NCI-H187 treated with DMSO at 0.1 percent for 48 hours (cell line): ENCODE data around the gene PCYOX1L.

ENCODE experiments used
- DNase-seq: peaks from one replicate; lab custom pipeline; 2025; lab: John Stamatoyannopoulos, UW

Gene PCYOX1L, protein sequence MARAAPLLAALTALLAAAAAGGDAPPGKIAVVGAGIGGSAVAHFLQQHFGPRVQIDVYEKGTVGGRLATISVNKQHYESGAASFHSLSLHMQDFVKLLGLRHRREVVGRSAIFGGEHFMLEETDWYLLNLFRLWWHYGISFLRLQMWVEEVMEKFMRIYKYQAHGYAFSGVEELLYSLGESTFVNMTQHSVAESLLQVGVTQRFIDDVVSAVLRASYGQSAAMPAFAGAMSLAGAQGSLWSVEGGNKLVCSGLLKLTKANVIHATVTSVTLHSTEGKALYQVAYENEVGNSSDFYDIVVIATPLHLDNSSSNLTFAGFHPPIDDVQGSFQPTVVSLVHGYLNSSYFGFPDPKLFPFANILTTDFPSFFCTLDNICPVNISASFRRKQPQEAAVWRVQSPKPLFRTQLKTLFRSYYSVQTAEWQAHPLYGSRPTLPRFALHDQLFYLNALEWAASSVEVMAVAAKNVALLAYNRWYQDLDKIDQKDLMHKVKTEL

DNA sequence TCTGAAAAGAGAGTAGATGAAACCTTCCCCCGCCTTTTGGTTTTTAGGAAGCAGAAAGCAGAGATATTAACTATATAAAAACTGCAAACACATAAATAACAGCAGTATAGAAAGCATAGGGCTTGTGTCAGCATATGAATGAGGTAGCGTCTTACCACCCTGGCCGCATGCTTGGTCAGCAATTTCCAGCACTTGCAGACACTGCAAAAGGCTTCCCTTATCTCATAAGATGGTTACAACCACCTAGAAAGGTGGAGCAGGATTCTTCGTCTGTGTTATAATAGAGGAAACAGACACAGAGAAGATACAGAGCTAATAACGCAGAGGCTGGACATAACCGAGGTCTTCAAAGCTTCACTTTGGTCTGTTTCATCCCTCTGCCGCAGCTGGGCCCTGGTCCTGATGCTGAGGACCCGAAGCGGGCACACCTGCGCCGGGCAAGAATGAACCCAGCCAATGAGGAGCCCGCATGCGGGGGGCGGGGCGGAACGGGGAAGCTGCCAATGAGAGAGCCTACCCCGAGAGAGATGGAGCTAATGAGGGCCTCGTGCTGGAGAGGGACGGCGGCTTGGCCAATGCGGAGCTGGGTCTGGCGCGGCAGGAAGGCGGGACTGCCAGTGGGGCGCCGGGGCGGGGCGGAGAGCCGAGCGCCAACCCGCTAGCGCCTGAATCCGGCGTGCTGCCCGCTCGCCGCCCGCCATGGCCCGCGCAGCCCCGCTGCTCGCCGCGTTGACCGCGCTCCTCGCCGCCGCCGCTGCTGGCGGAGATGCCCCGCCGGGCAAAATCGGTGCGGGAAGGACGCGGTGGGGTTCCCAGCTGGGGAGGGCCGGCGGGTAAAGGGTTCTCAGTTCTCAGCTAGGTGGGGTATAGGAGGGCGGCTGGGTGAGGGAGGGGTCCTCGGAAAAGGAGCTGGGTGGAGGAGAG is at the start of gene PCYOX1L:
TSS of gene PCYOX1L (plus strand) at position 677 of the 924 bp plus-strand sequence. CDS start at position 700, 23 bp downstream.
- peak; percentile 63 for DNase-seq

DNA sequence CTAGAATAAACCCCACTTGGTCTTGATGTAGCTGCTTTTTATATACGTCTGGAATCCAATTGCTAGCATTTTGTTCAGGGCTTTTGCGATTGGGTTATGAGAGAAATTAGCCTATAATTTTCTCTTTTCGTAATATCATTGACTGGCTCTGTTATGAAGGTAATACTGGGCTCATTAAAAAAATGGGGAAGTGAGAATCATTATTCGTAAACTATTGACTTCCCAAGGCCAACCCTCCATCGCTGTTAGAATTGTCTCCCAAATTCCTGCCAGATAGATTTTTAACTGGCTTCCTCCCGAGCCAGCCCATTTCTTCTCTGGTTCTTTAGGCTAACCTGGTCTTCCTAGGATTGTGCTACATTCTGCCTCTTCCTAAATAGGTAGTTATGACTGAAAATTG is 48.5 kb upstream of the PCYOX1L start:
- no peak for DNase-seq

DNA sequence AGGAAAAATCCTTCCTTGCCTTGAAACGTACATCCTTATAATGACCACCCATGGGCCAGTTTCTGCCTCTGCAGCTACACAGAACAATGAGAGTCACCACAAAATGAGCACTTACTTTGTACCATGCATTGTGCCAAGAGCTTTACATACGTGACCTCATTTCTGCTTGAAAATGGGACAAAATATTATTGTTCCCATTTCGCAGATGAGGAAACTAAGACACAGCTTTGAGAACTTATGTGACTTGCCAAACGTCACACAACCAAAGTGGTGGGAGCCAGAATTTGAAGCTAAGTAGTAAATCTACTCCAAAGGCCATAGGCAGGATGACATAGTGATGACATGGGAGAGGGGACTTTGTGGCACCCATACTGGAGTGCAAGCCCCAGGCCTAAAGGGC is 47.4 kb upstream of the PCYOX1L start:
- no peak for DNase-seq

GRCh38 chr5:149310947-149311658 is 46.7 kb upstream of the PCYOX1L start:
- DNase-seq, result no peak

DNA sequence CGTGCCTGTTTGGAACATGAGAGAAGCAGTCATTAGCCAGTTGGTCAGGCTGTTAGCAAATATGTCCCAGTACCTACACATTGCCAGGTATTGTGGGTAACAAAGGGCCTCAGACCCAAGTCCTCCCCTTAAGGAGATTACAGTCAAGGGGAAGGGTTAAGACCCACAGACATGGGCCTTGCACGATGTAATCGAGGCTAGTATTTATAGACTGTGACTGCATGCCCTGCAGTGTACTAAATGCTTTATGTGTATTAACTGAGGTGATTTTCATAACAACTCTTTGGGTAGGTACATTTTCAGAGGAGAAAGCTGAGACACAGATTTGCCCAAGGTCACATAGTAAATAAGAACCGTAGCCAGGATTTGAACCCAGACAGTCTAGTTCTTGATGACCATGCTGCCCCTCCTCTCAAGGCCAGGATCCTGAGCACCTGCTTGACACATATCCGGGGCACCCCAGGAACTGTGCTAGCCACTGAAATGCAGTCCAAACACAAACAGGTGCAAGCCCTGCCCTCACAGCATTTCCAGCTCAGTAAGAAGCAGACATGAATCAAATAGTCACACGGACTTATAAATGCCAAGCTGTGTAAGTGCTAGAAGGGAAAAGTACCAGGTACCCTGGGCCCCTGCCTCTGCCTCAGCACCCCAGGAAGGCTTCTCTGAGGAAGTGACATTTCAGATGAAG is 44.5 kb upstream of the PCYOX1L start:
- DNase-seq, result no peak

- DNase-seq, result no peak
Measured at GRCh38 chr5:149314571-149315111, 43.2 kb upstream of the PCYOX1L start.

- no peak for DNase-seq
Measured at GRCh38 chr5:149315753-149316152, 42.1 kb upstream of the PCYOX1L start.

DNA sequence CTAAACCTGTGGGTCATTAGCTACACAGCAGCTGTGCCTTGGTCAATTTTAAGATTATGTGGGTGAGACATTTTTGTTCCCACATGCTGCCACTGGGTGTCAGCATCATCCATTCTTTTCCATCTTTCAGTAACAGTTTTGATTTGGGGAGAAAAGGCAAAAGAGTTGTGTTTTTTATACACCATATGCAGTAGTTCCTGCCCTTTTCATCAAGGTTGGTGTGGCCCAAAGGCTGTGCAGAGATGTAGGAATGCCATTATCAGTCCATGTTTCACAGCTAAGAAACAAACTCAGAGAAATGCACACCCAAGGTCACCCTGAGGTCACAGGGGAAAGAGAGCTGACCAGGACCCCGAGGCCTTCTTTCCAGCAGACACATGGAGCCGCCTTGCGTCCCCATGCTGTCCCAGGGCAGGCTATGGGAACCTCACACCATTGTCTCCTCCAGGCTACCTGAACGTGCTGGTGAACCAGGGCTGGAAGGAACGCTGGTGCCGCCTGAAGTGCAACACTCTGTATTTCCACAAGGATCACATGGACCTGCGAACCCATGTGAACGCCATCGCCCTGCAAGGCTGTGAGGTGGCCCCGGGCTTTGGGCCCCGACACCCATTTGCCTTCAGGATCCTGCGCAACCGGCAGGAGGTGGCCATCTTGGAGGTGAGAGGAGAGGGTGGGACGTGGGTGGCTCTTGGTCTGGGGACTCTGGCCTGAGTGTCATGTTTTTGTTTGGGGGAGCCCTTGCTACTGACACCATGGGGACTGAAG is 40.4 kb upstream of the PCYOX1L start:
- DNase-seq, result no peak

- no peak for DNase-seq
Measured at GRCh38 chr5:149319174-149319573, 38.7 kb upstream of the PCYOX1L start.

GRCh38 chr5:149320791-149321330 is 37.0 kb upstream of the PCYOX1L start:
- DNase-seq, result peak; percentile 75

GRCh38 chr5:149322518-149322917 is 35.3 kb upstream of the PCYOX1L start:
- DNase-seq, result no peak

- DNase-seq, result no peak
Measured at GRCh38 chr5:149323210-149323609, 34.6 kb upstream of the PCYOX1L start.

DNA sequence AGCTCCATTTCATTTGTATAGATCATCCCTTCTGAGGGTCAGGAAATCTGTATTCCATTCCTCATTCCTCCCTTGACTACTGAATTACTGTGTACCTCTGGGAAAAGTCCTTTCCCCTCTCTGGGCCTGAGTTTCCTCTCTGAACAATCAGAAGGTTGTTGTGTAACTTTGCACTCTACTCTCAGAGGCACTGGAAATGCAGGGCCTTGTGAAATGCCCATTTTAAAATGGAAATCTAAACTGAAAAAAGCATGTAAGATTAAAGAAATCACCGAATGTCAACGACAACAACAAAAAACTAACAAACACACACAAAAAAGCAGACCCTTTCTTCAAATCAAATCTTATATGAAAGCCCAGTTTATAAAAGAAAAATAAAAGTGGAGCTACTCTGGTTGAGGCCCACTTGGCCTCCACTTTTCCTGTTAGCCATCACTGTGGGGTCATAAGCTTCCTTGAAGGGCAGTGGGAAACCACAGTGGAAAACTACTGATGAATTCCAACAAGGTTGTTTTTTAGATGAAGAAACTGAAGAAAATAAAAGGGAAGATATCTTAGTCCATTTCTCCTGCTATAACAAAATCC is 34.1 kb upstream of the PCYOX1L start:
- no peak for DNase-seq

DNA sequence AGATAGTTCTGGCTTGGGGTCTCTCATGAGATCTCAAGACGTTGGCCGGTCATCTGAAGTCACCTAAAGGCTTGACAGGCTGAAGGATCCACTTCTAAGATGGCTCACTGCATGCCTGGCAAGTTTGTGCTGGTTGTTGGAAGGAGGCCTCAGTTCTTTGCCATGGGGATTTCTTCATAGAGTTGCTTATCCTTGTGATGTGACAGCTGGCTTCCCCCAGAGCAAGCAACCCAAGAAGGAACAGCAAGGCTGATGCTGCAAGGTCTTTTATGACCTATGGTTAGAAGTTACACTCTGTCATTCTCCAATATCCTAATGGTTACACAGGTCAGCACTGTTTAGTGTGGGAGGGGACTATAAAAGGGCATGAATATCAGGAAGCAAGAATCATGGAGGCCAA is 33.2 kb upstream of the PCYOX1L start:
- DNase-seq, result no peak

GRCh38 chr5:149325166-149325735 is 32.6 kb upstream of the PCYOX1L start:
- no peak for DNase-seq

GRCh38 chr5:149325894-149326293 is 32.0 kb upstream of the PCYOX1L start:
- DNase-seq, result no peak

- DNase-seq, result no peak
Measured at GRCh38 chr5:149326611-149327010, 31.2 kb upstream of the PCYOX1L start.

DNA sequence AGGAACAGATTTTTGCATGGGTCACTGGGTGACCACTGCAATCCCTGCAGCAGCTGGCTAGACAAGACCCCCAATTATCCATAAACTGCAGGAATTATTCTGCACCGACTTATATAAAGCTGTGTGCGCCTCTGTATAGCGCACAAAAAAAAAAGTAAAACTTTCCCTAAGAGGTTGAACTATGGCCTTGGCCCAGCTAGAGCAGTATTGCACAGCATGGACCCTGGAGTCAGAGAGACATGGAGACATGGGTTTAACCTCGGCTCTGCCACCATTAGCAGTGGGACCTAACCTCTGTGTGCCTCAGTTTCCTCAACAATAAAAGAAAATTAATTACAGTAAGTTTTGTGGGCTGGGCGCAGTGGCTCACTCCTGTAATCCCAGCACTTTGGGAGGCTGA is 29.7 kb upstream of the PCYOX1L start:
- DNase-seq, result no peak

DNA sequence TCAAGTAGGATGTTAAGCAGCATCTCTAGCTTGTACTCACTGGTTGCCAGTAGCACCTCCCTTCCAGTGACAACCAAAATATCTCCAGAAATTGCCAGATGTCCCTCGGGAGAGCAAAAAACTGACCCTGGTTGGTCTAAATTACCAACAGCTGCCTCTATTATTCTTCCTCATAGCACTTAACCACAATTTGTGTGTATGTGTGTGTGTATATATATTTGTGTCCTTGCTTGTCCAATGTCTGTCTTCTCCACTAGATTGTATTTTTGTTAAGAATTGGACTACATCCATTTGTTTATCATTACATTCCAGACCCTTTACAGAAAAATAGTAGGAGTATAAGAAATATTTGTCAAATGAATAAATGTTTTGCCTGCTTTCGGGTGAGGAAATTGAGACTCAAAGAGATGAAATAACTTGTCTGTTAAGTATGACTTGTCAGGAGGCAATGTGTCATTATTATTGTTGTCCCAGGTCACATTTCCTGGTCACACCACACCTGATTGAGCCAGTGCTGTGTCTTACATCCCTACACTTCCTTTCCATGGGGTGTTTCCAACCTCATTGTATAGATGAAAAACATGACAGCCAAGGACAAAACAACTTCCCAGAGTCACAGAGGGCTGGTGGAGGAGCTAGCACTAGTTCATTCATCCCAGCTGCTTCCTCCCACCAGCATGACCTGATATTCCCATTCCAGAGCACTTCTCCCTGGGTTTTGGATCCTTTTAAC is 24.0 kb upstream of the PCYOX1L start:
- DNase-seq, result no peak
